GM19099 (cell line): ENCODE results near the gene EMSY.

Experiments used
- POLR2A ChIP-seq: IDR thresholded peaks from 3 replicates; pipeline ENCODE4 v1.6.1; 2011; ENCODE audit warnings: low read depth; ENCODE audit not compliant: insufficient read length; ENCODE audit errors: extremely low read depth

EMSY gene

GRCh38 chr11:76448506-76448905 is 3.7 kb downstream of the EMSY start:
- no peak for TF ChIP-seq POLR2A

- TF ChIP-seq POLR2A = no peak
Measured at GRCh38 chr11:76453248-76453647, 8.4 kb downstream of the EMSY start.

GRCh38 chr11:76455331-76455730 is 10.5 kb downstream of the EMSY start:
- TF ChIP-seq POLR2A = no peak

- no peak for TF ChIP-seq POLR2A
Measured at GRCh38 chr11:76455931-76456330, 11.1 kb downstream of the EMSY start.

GRCh38 chr11:76456571-76456970 is 11.8 kb downstream of the EMSY start:
- no peak for TF ChIP-seq POLR2A

GRCh38 chr11:76459299-76459698 is 14.5 kb downstream of the EMSY start:
- TF ChIP-seq POLR2A = no peak

GRCh38 chr11:76459846-76460245 is 15.0 kb downstream of the EMSY start:
- no peak for TF ChIP-seq POLR2A

GRCh38 chr11:76462317-76462716 is 17.5 kb downstream of the EMSY start:
- no peak for TF ChIP-seq POLR2A

GRCh38 chr11:76465701-76466100 is 20.9 kb downstream of the EMSY start:
- TF ChIP-seq POLR2A = no peak

GRCh38 chr11:76466666-76467065 is 21.8 kb downstream of the EMSY start:
- TF ChIP-seq POLR2A = no peak

GRCh38 chr11:76469141-76469540 is 24.3 kb downstream of the EMSY start:
- no peak for TF ChIP-seq POLR2A

- TF ChIP-seq POLR2A = no peak
Measured at GRCh38 chr11:76471382-76471781, 26.6 kb downstream of the EMSY start.

GRCh38 chr11:76480241-76480640 is 35.4 kb downstream of the EMSY start:
- no peak for TF ChIP-seq POLR2A

GRCh38 chr11:76491644-76492043 is 46.8 kb downstream of the EMSY start:
- no peak for TF ChIP-seq POLR2A

- TF ChIP-seq POLR2A = no peak
Measured at GRCh38 chr11:76493040-76493439, 48.2 kb downstream of the EMSY start.

- no peak for TF ChIP-seq POLR2A
Measured at GRCh38 chr11:76493626-76494539, 49.1 kb downstream of the EMSY start.

- no peak for TF ChIP-seq POLR2A
Measured at GRCh38 chr11:76495019-76495418, 50.2 kb downstream of the EMSY start.
